Ecto neural progenitor cell (in vitro differentiated cells): ENCODE data around the gene ATXN7L1.

Source experiments
- DNase-seq: peaks from one replicate; pipeline ENCODE4 v3.0.0-alpha.2; 2018; ENCODE audit warnings: low spot score

The ATXN7L1 gene

DNA sequence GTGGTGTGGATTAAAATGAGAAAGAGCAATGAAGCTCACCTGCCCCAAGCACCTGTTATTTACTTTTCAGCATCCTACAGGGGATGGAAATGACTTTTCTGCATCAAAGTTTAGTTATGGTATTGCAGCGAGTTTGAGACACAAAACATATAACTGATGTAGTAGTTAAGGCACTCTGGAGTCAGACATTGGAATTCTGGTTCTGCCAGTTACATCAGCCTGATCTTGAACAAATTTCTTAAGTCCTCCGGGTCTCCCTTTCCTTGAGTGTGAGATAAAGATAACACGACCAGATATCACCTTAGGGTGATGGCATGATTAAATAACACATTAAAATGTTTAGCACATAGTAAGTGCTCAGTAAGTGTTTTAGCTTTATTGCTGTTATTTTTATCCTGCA lies 97.4 kb downstream of the ATXN7L1 start:
- no peak for DNase-seq

DNA sequence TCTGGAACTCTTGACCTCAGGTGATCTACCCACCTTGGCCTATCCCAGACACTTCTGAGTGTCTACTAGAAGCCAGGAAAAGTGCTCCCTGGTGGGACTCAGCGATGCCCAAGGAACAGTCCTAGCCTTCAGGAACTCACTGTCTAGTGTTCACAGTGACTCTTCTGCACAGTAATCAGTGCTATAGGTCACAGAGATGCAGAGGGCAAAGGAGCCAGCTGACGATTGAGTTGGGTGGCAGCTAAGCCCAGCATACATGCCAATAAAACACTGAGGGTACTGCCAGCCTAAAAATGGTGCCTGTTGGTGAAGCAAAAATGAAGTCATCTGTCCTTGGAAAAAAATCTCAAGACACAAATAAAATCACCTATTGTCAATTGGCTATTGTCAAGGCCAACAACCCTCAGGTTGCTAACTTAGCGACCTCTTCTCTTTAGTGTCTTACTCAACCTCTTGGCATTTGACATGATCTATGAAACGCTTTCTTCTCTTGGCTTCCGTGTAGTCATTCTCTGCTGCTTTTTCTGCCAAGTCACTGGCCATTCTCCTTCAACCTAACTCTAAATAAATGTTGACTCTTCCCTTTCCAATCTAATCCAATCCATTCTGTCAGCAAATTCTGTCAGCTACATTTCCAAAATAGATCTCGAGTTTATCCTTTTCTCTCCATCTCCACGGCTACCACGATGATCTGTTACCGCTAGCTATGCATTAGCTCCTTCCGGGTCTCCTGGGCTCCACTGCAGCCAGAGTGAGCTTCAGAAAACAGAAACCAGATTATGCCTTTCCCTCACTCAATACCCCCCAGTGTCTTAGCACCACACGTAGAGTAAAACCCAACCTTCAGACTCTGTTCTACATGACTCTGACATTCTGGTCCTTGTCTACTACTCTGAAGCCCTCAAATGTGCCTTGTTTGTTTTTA lies 99.2 kb downstream of the ATXN7L1 start:
- no peak for DNase-seq

DNA sequence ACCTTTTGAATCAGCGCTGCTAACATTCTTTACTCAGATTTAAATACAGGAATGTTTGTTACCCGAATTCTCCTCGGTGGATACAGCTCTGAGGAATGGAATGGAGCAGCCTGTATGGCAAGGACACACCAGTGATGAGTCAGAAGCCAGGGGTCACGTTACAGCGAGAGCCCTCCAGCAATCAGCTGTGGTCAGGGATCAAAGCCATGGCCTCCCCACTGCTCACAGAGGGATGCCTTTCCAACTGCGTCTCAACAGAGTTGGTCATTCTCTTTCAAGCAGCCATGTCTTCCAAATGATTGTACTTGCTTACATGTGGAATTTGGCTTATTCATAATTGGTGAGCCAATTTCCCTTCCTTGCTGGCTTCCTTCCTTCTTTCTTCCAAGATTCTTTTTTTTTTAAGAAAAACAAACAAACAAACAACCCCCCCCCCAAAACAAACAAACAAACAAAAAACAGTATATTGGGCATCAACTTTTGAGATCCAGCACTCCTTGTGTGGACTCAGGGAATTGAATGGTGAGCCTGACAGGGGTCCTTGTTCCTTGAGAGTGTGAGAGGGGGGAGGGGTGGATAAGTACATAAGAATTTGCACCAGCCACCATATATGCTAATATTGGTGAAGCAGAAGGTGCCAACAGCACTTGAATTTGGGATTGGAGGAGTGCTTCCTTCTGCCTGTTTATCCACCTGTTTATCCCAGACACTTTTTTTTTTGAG lies 100.2 kb downstream of the ATXN7L1 start:
- peak; percentile 68 for DNase-seq

DNA sequence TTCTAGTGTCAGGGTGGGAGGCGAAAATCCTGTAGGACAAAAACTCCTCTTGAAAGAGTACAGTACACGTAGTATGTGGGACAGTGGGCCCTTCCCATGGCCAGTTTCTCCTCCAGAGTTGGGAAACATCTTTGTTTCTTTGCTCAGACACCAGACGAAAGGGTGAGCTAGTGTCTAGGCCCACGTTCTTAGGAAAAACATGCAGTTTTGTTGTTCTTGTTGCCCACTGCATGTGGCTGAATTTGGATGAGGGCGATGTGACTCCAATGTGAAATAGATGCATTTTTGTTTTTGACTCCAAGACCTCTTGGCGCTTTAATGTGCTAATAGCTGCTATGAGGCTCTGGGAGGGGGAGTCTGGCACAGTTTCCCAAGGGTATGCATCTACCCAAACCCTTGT lies 100.8 kb downstream of the ATXN7L1 start:
- no peak for DNase-seq

DNA sequence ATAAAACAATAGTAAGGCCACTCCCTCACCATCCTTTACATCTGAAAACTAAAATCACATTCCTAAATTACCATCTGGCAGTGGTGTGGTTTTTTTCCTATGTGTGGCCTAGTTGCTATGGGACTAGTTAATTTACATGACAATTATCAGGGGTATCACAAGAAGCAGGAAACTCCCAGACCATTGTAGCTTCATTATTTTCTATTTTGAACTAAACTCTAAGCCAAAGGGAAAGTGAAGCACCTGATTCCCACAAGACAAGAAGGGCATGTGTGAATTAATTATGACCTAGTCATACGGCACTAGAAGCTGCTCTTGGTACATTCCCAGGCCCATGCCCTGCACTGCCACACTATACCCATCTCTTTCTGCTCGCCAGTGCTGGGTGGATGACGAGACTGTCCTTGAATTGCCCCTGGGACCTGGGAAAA lies 103.4 kb downstream of the ATXN7L1 start:
- no peak for DNase-seq

- no peak for DNase-seq
Observed at GRCh38 chr7:105769901-105770628, 106.3 kb downstream of the ATXN7L1 start.

- DNase-seq = no peak
Observed at GRCh38 chr7:105768898-105769507, 107.4 kb downstream of the ATXN7L1 start.

DNA sequence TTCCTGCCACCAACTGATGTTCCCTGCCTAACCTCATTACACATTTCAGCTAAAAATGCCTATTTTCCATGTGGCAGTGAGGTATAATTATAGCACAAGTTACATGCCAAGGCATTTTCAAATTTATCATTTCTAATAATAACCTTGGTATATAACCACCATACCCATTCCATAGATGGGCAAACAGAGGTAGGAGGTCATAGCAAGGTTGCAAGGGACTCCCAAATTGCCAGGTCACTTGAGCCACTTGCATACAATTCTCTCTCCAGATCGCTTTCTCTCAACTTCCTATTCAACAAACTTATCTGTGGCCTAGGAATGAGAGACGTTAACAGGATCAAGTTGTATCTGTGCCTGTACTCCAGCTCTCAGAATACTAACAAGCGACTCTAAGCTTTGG lies 108.3 kb downstream of the ATXN7L1 start:
- no peak for DNase-seq

DNA sequence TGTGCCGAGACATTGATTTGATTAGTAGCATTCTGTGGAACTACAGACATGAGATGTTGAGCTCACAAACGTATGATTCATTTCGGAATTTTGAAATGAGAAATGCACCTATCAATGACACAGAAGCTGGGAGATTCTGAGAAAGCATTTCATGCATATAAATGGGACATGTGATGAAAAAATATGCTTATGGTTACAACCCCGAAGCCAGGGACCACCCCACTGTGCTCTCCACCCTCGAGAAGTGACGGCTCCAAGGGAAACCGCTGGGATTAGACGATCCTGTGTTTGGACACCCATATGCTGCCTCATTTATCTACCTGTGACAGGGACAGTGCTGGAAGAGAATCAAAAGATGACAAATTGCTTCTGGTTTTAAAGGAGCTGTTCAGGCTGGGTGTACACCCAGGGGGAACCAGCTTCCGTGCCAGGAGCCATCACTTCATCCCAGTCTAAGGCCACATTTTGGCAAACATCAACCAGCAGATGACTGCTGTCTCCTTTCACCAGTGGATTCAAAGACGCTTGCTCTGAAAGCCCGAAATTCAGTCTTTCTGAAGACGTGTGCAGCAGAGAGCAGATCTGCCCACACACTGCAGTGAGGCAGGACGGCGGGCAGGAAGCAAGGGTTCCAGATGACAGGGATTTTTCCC lies 109.9 kb downstream of the ATXN7L1 start:
- DNase-seq = no peak

GRCh38 chr7:105765846-105766245 lies 110.6 kb downstream of the ATXN7L1 start:
- no peak for DNase-seq

DNA sequence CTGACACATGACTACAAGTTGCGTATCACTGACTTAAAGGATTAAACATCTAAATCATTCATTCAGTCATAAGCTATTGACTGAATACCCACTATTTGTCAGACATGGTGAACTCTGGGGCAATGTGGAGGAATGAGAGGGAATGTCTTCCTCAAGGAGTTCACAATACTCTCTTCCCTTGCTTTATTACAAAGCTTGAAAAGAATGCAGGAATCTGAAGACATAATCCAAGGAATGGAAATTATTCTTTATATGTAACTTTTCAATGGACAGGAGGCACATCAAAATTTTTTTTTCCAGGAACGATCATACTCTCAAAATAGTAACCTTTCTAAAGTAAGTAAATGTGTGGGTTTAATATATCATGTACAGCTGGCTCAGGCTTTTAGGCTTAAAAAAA lies 111.9 kb downstream of the ATXN7L1 start:
- no peak for DNase-seq

DNA sequence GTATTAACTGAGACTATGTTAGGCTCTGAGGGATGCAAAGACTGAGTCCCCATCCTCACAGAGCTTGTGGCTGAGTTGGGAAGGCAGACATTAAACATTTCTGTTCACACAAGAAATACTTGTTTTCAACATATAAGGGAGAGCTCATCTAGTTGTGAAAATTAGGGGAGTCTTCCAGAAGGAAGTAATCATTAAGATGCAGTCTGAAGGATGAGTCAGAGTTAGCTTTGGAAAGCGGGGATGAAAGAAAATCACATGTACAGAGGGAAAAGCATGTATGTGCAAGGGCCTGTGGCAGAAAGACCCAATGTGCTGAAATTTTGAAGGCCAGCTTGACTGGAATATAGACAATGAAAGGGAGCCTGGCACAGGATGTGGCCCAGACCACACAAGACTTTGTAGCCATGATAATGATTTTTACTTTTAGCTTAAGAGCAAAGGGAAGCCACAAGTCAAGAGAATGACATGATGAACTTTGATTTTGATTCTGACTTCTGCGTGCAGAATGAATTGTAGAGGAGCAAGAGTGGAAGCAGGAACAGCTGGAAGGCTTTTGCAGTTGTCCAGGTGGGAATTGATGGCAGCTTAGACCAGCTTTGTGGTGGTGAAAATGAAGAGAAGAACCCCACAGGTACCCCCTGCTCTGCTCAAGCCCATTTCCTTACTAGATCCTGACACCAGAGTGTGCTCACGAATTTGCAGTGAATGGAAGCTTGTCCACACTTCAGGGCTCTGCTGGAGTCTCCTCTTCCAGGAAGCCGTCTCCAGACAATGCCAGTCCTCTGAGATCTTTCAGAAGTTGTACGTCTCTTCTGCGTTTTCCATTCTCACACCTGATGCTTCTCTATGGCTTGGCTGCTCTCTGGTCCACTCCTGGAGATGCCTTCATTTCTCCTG lies 115.6 kb downstream of the ATXN7L1 start:
- no peak for DNase-seq

GRCh38 chr7:105759670-105760550 lies 116.5 kb downstream of the ATXN7L1 start:
- no peak for DNase-seq

- DNase-seq = no peak
Observed at GRCh38 chr7:105756367-105756766, 120.0 kb downstream of the ATXN7L1 start.

DNA sequence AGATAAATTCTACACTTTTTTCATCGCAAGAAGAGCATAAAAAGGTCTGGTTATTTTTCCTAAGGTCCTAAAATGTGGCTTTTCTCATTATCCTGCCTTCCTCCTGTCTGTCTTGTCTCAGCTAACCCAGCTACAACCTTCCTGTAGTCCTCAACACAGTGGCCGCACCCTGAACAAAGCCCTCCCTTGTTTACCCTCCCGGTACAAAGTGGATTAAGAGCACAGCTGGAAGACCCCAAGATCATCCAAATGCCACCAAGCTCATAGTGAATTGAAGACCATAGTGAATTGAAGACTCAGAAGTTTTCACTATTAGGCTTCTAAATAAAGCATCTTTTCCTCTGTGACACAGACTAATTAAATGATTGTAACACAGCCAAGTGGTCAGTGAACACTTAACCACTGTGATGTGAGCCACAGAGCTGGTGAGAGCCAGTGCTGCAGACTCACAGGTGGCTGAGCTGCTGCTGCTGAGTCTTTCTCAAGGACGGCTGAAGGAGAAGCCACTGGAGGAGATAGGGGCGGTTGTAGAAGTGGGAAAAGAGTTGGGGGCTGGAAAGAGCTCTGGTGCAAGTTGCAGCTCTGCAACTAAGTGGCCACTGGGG lies 123.6 kb downstream of the ATXN7L1 start:
- DNase-seq = no peak

- DNase-seq = no peak
Observed at GRCh38 chr7:105751054-105751453, 125.3 kb downstream of the ATXN7L1 start.

DNA sequence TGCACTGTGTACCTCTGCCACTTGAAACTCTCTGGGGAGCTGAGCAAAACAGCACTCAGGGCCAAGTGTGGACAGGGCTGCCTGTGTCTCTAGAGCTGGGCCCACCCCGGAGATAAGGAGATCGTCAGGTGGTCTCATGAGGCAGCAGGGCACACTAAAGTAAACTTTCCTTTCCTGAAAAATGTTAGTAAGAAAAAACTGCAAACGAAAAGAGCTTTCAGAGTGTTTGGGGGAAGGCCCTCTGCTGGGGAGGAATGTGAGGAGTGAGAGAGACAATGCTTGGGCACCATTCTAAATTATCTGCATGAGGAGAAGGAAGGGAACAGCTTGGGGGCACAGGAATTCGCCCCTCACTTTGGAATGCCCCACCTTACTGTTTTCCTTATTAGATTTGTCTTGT lies 127.7 kb downstream of the ATXN7L1 start:
- no peak for DNase-seq

DNA sequence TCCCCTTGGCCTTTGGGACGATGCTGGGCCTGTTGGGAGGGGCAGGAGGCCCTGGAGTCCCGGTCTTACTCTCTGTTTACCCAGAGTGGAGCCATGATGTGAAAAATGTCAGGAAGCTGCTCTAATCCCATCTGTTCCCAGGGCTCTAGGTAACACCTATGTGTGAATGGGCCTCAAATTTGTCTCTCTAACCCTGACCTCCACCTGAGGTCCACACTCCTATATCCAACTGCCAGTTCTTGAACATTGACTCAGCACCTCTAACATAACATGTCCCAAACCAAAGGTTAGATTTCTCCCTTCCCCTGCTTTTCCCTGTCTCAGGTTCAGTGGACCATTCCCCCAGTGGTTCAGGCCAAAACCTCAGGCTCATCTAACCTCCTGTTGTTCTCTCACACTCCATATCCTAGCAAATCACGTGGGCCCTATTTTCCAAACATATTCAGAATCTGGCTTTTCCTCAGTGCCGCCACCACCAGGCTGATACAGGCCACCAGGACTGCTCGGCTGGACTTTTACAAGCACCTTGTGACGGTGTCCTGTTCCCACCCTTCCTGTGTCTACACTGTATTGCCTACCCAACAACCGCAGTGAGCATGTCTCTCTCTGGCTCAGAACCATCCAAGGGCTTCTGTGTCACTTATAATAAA lies 130.6 kb downstream of the ATXN7L1 start:
- no peak for DNase-seq

DNA sequence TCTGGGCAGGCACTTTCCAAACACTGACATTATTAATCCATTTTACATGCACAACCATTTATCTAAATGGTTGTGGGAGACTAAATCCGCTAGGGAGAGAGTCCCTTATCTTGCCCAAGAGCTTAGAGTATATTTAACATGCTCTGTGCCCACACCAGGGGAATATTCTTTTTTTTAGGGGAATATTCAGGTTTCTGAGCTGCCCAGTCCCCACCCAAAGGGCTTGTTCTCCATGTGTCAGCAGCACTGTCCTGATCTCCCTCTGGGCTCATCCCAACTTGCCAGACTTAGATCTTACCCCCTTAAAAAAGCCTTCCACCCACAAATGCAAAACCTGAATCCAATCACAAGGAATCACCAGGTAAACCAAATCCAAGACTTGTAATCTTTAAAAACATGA lies 132.1 kb downstream of the ATXN7L1 start:
- DNase-seq = no peak
